Anterior cingulate cortex (tissue), 58 donors: ENCODE measurements around the gene ARRDC5.
"Not testable (repeated sequence)": the region's sequence is repeated elsewhere in the genome, so short reads cannot be mapped to it uniquely, and the experiment has no call there.

Experiments used
- DNase-seq, 58 donors: peaks; one replicate each; lab custom pipeline; 2025; lab: John Stamatoyannopoulos, UW

Gene ARRDC5

DNA sequence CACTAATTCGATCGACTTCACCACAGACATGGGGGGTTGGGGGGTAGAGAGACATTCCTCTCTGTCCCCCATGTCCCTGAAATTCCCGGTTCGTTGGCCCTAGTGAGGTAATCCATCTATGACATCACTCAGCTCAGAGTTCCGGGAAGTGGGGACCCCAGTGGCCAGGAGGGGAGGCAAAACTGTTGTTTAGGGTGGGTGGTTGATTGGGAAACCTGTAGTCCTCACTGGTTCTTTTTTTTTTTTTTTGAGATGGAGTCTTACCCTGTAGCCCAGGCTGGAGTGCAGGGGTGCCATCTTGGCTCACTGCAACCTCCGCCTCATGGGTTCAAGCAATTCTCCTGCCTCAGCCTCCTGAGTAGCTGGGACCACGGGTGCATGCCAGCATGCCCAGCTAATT lies at the start of gene ARRDC5:
Gene ARRDC5, minus strand, starts transcription at position 101 of the 400 bp plus-strand sequence. Its CDS starts 71 bp downstream, at position 30.
- DNase-seq = no peak

DNA sequence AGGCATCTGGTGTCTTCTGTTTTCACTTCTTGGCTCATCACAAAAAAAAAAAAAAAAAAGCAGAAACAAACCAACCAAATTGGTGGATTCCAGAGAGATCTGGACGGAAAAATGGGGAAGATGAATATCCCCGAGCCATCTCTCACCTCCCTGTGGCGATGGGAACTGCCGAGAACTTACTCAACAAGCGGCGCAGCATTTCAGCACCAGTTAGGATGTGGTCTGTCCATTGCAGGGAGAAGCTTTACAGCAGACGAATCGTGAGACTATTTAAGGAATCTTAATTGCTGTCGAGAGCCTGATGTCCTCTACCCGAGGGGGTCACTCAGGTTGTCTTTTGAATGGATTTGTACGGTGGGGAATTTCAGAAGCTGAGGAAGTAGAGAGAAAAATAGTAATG lies 49.0 kb upstream of the ARRDC5 start:
- DNase-seq = no peak

DNA sequence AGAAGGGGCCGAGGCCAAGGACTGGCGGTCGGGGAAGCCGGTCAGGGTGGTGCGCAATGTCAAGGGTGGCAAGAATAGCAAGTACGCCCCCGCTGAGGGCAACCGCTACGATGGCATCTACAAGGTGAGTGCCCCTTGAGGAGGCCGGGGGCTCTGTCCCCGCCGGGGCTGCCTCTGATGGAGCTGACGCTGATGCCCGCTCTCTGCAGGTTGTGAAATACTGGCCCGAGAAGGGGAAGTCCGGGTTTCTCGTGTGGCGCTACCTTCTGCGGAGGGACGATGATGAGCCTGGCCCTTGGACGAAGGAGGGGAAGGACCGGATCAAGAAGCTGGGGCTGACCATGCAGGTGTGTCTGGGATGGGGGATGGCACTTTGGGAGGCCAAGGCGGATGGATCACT lies 48.0 kb upstream of the ARRDC5 start:
- not testable (repeated sequence) for DNase-seq

DNA sequence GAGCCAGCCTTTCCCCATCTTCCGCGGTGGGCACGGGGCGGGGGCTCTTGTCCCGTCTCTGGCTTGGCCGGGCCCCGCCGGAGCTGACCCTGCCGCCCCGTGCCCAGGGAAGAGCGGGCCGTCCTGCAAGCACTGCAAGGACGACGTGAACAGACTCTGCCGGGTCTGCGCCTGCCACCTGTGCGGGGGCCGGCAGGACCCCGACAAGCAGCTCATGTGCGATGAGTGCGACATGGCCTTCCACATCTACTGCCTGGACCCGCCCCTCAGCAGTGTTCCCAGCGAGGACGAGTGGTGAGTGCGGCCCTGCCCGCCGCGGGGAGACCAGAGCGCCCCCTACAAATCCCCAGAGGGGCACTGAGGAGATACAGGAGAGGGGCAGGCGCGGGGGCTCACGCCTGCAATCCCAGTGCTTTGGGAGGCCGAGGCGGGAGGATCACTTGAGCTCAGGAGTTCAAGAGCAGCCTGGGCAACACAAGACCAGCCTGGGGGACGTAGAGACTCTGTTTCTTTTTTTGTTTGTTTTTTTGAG lies 39.0 kb upstream of the ARRDC5 start:
- not testable (repeated sequence) for DNase-seq

DNA sequence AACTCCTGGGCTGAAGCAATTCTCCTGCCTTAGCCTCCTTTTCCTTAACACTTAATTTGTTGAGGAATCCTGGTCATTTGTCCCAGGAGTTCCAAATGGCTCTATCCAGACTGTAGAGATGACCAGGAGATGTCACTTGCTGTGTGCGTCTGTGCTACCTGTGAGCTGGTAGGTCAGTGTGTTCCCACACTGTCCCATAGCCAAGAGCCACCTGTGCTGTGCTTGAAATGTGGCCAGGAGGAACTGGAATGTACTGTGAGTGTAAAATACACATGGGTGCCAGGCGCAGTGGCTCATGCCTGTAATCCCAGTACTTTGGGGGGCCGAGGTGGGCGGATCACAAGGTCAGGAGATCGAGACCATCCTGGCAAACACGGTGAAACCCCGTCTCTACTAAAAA lies 36.8 kb upstream of the ARRDC5 start:
- no peak for DNase-seq

DNA sequence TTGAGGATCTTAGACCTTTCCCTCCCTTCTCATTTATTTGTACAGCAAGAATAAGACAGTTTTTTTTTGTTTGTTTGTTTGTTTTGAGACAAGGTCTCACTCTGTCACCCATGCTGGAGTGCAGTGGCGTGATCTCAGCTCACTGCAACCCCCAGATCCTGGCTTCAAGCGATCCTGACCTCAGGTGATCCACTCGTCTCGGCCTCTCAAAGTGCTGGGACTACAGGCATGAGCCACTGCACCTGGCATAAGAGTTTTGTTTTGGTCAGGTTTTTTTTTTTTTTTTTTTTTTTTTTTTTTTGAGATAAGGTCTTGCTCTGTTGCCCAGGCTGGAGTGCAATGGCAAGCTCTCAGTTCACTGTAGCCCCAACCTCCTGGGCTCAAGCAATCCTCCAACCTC lies 35.8 kb upstream of the ARRDC5 start:
- DNase-seq = not testable (repeated sequence)

DNA sequence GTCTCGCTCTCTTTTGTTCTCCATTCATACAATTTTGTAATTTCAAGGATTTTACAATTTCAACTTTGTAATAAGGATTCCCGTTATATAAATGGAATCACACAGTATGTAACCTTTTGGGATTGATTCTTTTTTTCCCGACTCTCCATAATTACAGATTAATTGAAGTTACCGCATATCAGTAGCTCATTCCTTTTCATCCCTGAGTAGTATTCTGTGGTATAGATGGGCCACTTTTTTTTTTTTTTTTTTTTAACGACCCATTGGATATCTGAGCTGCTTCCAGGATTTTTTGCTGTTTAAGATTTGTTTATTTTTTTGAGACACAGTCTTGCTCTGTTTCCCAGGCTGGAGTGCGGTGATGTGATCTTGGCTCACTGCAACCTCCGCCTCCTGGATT lies 34.4 kb upstream of the ARRDC5 start:
- DNase-seq = no peak

DNA sequence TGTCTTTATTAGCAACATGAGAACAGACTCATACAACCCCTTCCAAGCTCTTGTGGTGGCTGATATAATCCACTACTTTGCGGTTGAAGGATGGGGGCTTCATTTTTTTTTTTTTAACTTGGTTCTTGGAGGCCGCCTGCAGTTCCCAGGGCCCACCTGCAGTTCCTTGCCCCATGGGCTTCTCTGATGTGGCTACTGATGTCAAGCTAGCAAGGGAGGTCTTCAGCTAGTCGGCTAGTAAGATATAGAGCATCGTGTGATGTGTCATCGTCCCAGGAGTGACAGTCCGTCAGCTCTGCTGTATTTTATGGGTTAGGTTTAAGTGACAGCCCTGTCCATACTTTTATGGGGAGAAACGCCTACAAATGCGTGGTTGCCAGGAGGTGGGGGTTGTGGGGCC lies 32.7 kb upstream of the ARRDC5 start:
- DNase-seq = no peak

DNA sequence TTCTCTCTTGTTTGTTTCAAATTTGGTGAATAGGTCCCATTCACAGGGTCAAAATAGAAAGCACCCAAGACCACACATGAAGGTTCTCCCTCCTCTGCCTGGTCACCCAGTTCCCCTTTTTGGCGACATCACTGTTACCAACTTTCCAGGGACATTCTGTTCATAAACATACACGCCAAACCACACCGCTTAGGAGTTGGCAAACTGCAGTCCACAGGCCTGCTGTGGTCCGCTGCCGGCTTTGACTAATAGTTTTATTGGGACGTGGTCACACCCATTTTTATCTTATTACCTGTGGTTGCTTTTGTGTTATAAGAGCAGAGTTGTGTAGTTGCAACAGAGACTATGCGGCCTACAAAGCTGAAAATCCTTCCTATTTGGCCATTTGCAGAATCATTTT lies 30.8 kb upstream of the ARRDC5 start:
- peak in 2 of 58 donors; percentile 11 to 28 for DNase-seq

DNA sequence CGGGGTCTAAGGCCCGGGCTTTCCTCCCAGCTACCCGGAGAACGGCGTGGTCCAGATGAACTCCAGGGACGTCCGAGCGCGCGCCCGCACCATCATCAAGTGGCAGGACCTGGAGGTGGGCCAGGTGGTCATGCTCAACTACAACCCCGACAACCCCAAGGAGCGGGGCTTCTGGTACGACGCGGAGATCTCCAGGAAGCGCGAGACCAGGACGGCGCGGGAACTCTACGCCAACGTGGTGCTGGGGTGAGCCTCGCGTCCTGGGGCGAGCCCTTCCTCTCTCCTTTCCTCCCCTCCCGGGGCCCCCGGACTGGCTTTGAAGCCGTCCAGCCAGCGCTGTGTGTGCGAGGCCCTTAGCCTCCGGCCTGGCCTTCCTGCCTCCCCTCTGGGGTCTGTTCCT lies 30.0 kb upstream of the ARRDC5 start:
- no peak for DNase-seq

DNA sequence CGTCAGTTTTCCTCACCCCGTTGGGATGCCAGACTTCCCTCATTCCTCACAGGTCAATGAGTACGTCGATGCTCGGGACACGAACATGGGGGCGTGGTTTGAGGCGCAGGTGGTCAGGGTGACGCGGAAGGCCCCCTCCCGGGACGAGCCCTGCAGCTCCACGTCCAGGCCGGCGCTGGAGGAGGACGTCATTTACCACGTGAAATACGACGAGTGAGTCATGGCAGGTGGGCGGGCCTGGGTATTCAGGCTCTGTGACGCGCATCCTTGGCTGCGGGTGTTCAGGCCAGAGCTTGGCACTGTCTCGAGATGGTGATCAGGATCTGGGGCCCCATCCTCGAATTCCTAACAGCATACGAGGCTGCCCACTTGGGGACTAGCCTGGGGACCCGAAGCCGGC lies 28.0 kb upstream of the ARRDC5 start:
- DNase-seq = no peak

DNA sequence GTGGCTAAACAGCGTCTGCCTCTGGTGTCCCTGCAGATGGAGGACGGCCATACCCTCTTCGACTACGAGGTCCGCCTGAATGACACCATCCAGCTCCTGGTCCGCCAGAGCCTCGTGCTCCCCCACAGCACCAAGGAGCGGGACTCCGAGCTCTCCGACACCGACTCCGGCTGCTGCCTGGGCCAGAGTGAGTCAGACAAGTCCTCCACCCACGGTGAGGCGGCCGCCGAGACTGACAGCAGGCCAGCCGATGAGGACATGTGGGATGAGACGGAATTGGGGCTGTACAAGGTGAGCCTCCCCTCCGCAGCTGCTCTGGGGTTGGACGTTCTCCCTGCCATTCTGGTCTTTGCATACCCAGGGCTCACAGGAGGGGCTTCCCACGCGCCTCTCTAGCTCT lies 26.5 kb upstream of the ARRDC5 start:
- peak in 3 of 58 donors; percentile 8 to 32 (median 8) for DNase-seq

DNA sequence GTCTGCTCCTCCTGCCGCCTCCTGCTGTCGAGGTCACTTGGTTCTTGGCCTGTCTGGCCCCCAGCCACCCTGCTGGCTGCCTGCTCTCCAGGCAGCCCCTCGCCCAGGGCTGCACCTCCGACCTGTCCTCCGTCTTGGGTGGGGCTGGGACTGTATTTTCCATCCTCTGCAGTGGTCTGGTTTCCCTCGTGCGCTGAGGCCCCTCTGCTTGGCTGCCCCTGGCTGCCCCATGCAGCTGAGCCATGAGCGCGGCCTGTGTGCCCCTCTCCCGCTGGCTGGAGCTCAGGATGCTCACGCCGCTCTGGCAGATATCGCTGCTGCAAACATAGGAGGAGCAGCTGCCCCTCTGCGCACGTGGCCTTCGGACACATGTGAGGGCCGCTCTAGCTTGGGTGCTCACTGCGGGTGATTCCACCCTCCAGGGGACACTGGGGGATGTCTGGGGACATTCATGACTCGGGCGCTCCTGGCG lies 20.6 kb upstream of the ARRDC5 start:
- DNase-seq = no peak

DNA sequence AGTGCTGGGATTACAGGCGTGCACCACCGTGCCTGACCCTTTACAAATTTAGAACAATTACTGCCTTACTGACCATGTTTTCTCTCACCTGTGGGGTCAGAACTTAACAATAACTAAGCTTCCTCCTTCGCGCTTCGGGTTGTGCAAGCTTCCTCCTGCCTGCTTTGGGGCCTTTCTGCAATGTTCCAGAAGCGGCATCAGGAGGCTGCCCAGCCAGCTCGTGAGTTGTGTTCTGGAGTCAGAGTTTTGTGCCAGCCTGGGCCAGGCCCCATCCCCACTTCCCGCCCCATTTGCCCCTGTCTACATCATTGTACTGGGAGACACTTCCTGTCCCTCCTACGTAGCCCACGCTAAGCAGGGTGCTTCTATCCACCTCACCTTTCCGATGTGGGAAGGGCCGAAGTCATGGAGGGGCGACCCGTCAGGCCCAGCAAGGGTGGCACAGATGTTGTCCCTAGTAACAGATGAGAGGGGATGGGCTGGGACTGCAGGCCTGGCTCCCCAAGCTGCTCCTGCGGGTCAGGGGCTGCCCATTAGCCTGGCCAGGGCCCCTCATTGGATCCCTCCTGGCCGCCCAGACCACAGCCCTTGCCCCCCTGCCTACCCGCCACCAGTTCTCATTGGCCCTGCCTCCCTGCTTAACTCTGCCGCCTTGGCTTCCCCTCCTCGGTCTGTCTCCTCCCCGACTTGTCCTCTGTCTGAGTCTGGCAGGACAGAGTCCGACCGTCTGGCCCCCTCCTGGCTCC lies 20.0 kb upstream of the ARRDC5 start:
- peak in 2 of 58 donors; percentile 17 to 44 for DNase-seq

DNA sequence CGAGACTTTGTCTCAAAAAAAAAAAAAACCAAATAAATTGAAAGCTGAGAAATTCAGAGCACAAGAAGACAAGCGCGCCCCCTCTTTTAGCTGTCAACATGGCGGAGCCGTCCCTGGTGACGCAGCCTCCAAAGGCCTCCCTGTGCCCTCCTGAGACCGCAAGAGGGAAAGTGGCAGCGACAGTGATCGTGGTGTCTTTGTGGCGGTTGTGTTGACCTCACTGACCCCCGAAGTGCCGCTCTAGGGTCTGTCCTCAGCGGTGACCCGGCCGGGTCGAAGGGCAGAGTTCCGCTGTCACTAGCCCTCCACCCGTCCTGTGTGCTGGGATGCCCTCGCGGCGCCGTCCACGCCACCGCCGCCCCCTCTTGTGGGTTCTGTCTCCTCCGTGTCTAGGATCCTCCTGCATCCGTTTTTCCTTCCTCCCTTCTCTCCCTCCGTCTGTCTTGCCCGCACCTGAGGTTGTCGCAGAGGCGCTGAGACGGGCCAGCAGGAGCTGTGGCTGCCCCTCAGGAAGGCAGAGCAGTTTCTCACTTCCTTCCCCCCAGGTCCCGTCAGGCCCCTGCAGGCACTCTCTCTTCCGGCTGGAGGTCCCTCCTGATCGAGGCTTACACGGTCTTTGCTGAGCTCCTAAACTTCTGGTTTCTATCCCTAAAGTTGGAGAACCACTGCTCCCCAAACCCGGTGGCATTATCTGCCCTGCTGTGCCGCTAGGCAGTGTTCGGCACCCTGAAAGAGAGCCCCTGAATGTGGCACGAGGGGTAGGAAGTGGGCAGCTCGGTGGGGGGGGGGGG lies 13.8 kb upstream of the ARRDC5 start:
- DNase-seq = no peak

DNA sequence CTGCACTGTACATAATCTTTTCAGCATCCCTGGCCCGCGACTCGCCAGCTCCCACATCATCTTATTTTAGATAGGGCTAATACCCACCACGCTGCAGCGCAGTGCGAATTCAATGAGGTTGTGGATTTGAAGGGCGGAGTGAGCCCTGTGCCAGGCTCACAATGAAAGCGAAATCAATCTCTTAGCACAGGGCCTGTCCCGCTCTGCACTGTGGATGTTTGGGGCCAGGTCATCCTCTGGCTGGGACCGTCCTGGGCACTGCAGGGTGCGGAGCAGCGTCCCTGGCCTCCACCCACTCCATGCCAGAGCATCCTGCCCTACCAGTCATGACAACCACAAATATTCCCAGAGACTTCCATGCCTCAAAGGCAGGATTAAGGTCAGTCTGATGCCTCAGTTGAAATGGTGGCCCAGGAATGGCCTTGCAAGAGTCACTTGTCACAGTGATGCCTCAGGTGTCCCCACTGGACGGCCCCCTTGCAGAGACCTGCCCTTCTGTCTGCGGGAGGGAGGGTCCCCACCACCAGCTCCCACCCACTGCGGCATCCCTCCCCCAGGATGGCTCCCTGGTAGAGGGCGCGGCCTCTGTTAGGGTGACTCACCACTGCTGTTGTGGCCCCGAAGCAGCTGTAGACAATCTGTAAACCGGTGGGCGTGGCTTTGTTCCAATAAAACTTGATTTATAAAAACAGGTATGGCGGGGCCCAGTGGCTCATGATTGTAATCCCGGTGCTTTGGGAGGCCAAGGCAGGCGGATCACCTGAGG lies 12.2 kb upstream of the ARRDC5 start:
- DNase-seq = no peak

DNA sequence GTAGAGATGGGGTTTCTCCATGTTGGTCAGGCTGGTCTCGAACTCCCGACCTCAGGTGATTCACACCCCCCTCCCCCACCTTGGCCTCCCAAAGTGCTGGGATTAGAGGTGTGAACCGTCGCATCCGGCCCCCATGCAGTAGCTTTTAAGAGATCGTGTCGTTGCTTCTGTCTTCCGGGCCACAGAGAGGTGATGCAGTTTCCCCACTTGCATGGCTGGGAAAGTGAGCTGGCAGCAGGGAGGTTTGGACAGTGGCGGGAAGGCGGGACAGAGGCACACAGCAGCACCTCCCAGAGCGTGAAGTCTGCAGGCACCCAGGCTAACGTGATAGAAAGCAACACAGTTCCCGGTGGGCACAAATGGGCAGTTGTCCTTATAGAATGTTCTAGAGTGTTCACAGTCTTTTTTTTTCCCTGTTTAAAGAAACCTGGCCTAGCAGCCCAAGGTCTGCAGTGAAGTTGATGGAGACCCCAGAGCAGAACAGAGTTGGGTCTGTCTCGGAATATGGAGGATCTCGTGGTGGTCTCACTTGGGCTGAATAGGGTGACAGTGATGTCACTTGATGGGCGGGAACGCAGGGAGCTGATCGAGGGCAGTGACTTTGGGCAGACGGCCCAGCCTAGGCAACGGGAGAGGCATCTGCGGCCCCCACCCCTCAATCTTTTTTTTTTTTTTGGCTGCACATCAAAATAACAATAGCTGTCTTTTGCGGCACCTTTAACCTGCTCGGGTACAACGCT lies 11.5 kb upstream of the ARRDC5 start:
- no peak for DNase-seq

DNA sequence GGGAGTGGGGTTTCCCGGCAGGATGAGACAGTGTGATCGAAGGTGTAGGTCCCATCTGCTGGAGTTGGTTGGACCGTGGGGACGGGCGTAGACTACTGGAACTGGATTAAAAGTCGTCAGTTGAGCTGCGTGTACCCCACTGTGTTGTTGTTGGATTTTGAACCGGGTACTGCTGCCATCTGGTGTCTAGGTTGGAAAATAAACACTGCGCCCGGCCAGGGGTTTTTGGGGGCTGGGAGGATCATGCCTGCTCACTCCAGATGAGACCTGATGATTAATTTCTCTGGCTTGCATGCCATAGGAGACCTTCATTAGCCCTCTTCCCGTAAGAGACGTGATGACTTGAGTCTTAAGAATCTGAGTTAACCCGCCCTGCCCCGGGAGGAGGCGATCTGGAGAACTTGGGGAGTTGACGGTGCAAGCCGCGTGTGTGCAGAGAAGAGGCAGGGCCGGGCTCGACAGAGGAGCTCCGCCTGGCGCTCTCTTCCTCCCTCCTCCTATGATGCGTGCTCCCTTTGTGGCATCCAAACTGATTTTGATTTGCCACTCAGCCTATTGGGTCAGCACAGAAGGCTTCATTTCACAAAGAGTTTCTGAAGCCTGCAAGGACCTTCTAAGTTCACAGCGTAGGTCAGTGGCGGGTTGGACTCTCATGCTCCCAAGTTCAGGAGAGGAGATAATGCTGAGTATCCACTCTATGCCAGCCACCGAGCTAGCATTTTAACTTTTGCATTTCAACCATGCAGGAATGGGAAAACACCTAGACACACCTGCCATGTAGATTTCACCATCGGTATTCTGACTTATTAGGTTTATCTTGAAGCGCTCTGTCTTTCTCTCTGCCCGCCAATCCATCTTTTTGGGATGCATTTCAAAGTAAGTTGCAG lies 9.3 kb upstream of the ARRDC5 start:
- DNase-seq = peak in 54 of 58 donors; percentile 6 to 78 (median 47)

DNA sequence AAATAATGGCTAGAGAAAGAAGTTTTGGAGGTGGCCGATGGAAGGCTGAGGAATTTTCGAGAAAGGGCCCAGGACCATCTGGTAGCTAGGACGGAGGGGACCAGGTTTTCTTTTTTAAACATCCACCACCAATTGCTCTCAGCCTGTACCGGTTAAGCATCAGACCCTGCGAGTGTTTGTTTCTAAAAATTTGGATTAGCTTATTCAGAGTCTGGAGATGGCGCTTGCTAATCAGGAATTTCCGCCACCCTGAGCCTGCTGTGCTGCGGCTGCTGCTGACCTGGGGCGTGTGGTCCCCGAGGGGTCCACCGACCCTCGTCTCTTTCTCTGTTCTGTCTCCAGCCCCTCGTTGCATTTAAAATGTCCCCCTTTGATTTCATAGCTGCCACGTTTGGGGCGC lies 8.6 kb upstream of the ARRDC5 start:
- peak in 1 of 58 donors; percentile 46 for DNase-seq
